SJSA1 (cell line): ENCODE measurements around the gene NEK8. TPM values are rescaled to one million over a fixed set of nuclear protein-coding genes. Genes with fewer than 3 reads are reported as not detected.
A peak's percentile ranks its signal among the peaks of the same experiment; 100 is the strongest.

Experiments used
- DNase-seq, 2 experiments: peaks; one replicate each; pipeline ENCODE4 v3.0.0-alpha.2; 2015 to 2020; ENCODE audit warnings: low spot score in 2 of 2, low read depth in 1 of 2
- H3K27ac ChIP-seq: fragments of 250-450 bp; sonication (Bioruptor Pico); 2 replicates; pipeline ENCODE4 v1.5.1; 2020; ENCODE audit warnings: mild to moderate bottlenecking, moderate library complexity
- H3K27me3 ChIP-seq: fragments of 250-450 bp; sonication (Bioruptor Pico); replicated peaks from 2 replicates; pipeline ENCODE4 v1.5.1; 2020; ENCODE audit warnings: mild to moderate bottlenecking, moderate library complexity
- H3K36me3 ChIP-seq: fragments of 250-450 bp; sonication (Bioruptor Pico); 2 replicates; pipeline ENCODE4 v1.5.1; 2020; ENCODE audit warnings: mild to moderate bottlenecking
- H3K4me1 ChIP-seq: fragments of 250-450 bp; sonication (Bioruptor Pico); replicated peaks from 2 replicates; pipeline ENCODE4 v1.6.1; 2021; ENCODE audit warnings: mild to moderate bottlenecking
- H3K4me3 ChIP-seq: fragments of 250-450 bp; sonication (Bioruptor Pico); 2 replicates; pipeline ENCODE4 v1.5.1; 2020; ENCODE audit warnings: mild to moderate bottlenecking
- H3K9me3 ChIP-seq: fragments of 250-450 bp; sonication (Bioruptor Pico); replicated peaks from 2 replicates; pipeline ENCODE4 v1.5.1; 2020; ENCODE audit warnings: mild to moderate bottlenecking
- total RNA-seq: library from RNA; depleted of rRNA; stranded (reverse); fragments of >200 nt; shearing (Covaris generic); gene quantifications from 2 replicates; pipeline ENCODE4 v1.2.3, GENCODE V29; 2014

Gene NEK8
- total RNA-seq, 1 experiment from 2014 or later, result 1.1 TPM

DNA sequence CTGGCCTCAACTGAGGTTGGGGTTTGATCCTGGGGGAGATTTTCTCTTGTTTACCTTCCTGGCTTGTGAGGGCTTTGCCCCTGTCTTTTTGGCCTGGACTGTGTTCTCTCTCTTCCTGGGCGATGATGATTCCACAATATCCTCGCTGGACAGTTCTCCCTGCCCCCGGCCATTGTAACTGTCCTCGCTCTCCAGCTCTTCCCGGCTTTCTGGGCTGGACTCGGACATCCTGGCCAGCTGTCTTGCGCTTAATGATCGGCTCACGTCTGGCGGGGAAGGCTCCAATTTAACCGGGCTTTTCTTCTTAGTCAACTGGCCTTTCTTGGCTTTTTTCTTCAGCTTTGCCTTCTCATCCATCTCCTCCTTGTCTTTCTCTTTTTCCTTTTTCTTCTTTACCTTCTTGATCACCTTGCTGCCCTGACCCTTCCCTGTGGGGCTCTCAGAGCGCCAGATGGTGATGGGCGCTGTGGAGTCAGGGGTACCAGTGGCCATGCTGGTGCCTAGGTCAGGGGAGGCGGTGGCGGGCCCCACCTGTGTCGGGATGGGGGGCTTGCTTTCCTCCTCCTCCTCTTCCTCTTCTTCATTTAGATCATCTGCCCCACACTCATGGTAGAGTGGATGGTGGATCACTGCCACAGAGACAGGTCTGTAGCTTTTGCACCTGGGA, 24.9 kb upstream of the NEK8 start:
- H3K27ac ChIP-seq, result no peak overlapping the region
- H3K9me3 ChIP-seq, result no peaks in the 10 kb centered on the region
- H3K4me3 ChIP-seq, result no peak overlapping the region
- no peaks in the 10 kb centered on the region for H3K27me3 ChIP-seq
- no peak for DNase-seq
- no peaks in the 10 kb centered on the region for H3K4me1 ChIP-seq
- H3K36me3 ChIP-seq, result peaks cover 82% of the 10 kb centered on the region

DNA sequence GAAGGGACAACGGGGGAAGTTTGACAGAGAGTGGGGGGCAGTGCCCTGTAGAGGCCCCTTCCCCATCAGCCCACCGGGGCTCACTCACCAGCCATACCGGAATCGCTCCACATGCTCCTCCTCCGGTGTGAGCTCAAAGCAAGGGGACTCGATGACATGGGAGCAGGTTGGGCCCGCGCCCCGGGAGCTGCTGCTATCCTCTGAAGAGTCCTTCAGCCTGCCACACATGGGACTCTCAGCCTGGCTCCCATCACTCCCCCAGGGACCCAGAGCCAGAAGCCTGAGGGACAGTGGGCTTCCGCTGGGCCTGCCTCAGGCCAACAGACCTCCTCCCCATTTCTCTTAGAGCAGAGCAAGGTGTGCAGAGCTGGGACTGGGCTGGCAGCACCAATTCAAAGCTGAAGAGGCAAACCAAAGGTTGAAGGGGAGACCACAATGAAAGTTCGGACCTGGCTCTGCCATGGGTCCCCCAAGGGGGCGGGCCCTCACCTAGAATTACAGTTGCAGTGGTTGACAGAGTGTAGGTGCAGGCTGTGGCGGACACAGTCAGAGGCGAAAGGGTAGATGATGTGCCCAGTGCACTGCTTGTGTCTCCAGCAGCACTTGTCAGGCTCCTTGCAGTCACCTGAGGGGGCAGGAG, 24.2 kb upstream of the NEK8 start:
- Histone ChIP-seq H3K9me3 (no peaks in the 10 kb centered on the region), H3K27ac (no peak overlapping the region), H3K27me3 (no peaks in the 10 kb centered on the region), H3K36me3 (peaks cover 81% of the 10 kb centered on the region), H3K4me3 (no peak overlapping the region), H3K4me1 (no peaks in the 10 kb centered on the region)
- DNase-seq, result no peak

DNA sequence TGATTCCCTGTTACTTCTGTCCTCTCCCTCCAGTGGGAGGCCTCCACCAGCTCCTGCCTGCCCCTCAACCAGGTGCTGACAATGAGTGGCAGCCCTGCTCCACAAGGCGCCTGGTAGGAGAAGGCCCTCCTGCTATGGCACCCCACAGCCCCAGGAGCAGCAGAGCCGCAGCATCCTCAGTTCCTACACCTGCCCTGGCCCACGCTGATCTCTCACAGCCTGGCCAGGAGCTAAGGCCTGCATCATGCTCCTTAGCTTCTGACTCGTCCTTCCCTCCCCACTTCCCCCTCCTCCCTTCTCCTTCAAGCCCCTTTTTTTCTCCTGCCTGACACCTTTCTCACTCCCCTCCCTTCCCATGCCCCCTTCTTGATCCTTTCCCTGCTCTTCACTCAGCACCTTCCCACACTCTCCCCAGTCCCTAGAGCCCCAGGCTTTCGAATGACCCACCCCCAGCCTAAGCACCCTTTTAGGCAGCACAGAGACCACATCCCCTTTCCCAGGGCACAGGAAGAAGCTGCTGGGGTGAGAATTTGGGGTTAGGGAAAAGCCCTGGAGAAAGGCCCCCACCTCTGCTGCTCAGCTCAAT, 23.4 kb upstream of the NEK8 start:
- H3K4me3 ChIP-seq, result no peak overlapping the region
- no peak for DNase-seq
- peaks cover 80% of the 10 kb centered on the region for H3K36me3 ChIP-seq
- H3K27me3 ChIP-seq, result no peaks in the 10 kb centered on the region
- no peaks in the 10 kb centered on the region for H3K4me1 ChIP-seq
- H3K9me3 ChIP-seq, result no peaks in the 10 kb centered on the region
- H3K27ac ChIP-seq, result no peak overlapping the region

DNA sequence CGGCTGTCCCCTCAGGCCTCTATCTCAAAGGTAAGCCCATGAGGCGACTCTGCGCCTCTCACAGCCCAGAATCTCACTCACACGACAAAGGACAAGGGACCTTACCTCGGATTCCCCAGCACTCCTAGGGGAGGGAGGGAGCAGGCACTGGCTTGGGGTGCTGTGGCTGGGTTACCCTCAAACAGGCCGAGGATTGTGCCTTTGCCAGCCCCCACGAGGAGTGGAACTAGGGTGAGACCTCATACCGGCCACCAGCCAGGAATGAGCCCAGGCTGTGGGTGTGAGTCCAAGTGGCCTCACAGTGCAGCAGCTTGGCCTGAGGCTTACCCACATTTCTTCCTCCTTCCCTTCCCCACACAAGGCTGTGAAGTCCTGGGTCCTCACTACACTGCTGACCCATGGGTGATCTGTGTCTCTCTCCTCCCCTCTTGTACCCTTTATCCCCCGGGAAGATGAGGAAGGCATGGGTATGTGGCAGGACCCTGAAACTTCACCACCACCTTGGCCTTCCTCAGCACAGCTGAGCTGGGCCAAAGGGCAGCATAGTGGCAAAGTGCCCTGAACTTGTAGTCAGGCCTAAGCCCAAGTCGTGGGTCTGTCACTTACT, 22.8 kb upstream of the NEK8 start:
- DNase-seq, result no peak
- H3K27ac ChIP-seq, result no peak overlapping the region
- no peaks in the 10 kb centered on the region for H3K9me3 ChIP-seq
- no peak overlapping the region for H3K4me3 ChIP-seq
- H3K36me3 ChIP-seq, result peaks cover 74% of the 10 kb centered on the region
- H3K27me3 ChIP-seq, result no peaks in the 10 kb centered on the region
- H3K4me1 ChIP-seq, result no peaks in the 10 kb centered on the region

- peaks cover 7% of the 10 kb centered on the region for H3K4me1 ChIP-seq
- no peak overlapping the region for H3K4me3 ChIP-seq
- H3K36me3 ChIP-seq, result peaks cover 67% of the 10 kb centered on the region
- no peaks in the 10 kb centered on the region for H3K9me3 ChIP-seq
- DNase-seq, result no peak
- H3K27ac ChIP-seq, result no peak overlapping the region
- no peaks in the 10 kb centered on the region for H3K27me3 ChIP-seq
These were observed 21.9 kb upstream of the NEK8 start for GRCh38 chr17:28706471-28707338.

GRCh38 chr17:28707339-28707720, 21.3 kb upstream of the NEK8 start:
- Histone ChIP-seq H3K27ac (no peak overlapping the region), H3K4me3 (no peak overlapping the region), H3K4me1 (peaks cover 8% of the 10 kb centered on the region)

DNA sequence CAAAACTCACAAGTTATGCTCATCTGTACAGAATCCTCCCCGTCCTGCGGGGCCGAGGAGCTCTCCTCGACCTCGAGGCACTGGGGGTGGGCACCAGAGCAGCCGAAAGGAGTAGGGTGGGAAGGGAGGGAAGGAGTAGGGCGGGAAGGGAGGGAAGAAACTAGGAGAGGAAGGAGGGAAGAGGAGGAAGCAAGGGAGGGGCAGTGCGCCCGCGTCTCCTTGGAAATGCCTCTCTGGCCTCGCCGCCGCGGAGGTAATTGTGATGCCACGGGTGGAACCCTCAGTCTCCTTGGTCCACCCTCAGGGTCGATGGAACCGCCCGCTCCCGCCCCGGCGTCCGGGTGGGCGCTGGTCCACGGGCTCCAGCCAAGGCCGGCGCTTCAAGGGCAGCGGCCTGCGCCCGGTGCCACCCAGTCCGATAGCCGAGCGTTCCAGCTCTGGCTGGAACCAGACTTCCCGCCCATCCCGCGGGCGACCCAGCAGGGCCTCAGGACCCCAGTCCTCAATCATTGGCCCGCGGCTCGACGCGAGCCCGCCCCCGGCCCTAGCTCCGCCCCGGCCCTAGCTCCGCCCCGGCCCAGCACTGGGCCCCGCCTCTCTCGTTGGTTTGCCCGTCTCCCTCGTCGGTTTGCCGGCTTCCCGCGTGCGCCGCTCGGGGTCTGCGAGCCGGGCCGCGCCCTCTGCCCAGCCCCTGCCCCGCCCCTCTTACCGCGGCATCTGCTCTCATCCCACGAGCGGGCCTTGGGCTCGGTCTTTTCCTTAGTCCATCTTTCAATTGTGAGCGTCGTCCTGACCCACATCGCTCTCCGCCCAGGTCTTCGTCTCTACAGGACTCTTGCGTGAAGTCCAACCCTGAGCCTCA, 17.5 kb upstream of the NEK8 start:
- Histone ChIP-seq H3K9me3 (no peaks in the 10 kb centered on the region), H3K27ac (peak overlapping the region; percentile 66), H3K36me3 (peaks cover 69% of the 10 kb centered on the region), H3K4me1 (peaks cover 29% of the 10 kb centered on the region), H3K4me3 (peak overlapping the region; percentile 42), H3K27me3 (no peaks in the 10 kb centered on the region)
- DNase-seq, result peak; percentile 80 to 90

More at GRCh38 chr17:28707339-28707720, 21.3 kb upstream of the NEK8 start:
- H3K36me3 ChIP-seq, result peaks cover 65% of the 10 kb centered on the region
- no peaks in the 10 kb centered on the region for H3K27me3 ChIP-seq
- no peaks in the 10 kb centered on the region for H3K9me3 ChIP-seq
- DNase-seq, result no peak

DNA sequence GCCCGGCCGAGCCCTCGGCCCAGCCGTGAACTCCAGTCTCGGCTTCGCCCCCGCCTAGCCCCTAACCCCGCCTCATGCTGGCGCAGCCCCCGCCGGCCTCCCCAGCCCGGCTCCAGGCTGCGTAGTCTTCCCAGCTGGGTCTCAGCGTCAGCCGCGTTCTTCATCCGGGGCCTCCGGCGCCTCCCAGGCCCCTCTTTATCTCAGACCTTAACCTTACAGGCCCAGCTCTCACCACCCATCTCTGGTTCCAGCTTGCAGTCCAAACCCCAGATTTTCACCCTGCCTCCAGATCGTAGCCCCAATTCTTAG, 16.9 kb upstream of the NEK8 start, which contains the start of gene PROCA1:
Gene PROCA1, minus strand, starts transcription at position 166 of the 309 bp plus-strand sequence. CDS start 228 bp downstream, outside the sequence.
- H3K4me1 ChIP-seq, result peaks cover 29% of the 10 kb centered on the region

GRCh38 chr17:28712032-28712704, 16.4 kb upstream of the NEK8 start:
- H3K4me3 ChIP-seq, result no peak overlapping the region
- H3K27ac ChIP-seq, result no peak overlapping the region
- no peak for DNase-seq
- H3K9me3 ChIP-seq, result no peaks in the 10 kb centered on the region
- peaks cover 76% of the 10 kb centered on the region for H3K36me3 ChIP-seq
- no peaks in the 10 kb centered on the region for H3K27me3 ChIP-seq
- H3K4me1 ChIP-seq, result peaks cover 29% of the 10 kb centered on the region

More for the DNA sequence above, 16.9 kb upstream of the NEK8 start, which contains the start of gene PROCA1:
- Histone ChIP-seq H3K36me3 (peaks cover 71% of the 10 kb centered on the region), H3K27ac (peak within 1 kb of the TSS; percentile 66), H3K4me3 (peak within 1 kb of the TSS; percentile 42), H3K27me3 (no peaks in the 10 kb centered on the region), H3K9me3 (no peaks in the 10 kb centered on the region)
- DNase-seq, result no peak

GRCh38 chr17:28712705-28713415, 15.7 kb upstream of the NEK8 start:
- Histone ChIP-seq H3K4me1 (peaks cover 29% of the 10 kb centered on the region), H3K9me3 (no peaks in the 10 kb centered on the region), H3K27me3 (no peaks in the 10 kb centered on the region), H3K27ac (no peak overlapping the region), H3K36me3 (peaks cover 77% of the 10 kb centered on the region), H3K4me3 (no peak overlapping the region)
- DNase-seq, result no peak

GRCh38 chr17:28714281-28714680, 14.3 kb upstream of the NEK8 start:
- Histone ChIP-seq H3K27me3 (no peaks in the 10 kb centered on the region), H3K27ac (no peak overlapping the region), H3K9me3 (no peaks in the 10 kb centered on the region), H3K36me3 (peaks cover 68% of the 10 kb centered on the region), H3K4me1 (peaks cover 38% of the 10 kb centered on the region), H3K4me3 (no peak overlapping the region)
- no peak for DNase-seq

DNA sequence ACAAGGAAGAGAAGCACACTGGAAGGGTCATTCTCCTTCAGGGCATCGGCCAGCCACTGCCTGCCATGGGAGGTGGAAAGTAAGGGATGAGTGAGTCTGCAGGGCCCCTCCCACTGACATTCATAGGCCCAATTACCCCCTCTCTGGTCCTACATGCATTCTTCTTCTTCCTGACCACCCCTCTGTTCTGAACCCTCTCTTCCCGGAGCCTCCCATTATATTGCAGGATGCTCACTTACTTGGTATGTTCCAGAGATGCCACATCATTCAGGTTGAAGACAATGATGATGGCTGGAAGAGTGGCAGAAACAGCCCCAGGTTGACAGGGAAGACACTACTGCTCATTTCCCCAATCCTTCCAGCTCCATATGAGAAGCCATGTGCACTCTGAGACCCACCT, 13.4 kb upstream of the NEK8 start:
- H3K36me3 ChIP-seq, result peaks cover 63% of the 10 kb centered on the region
- H3K4me3 ChIP-seq, result peak overlapping the region; percentile 77; the same call in 1 of the 2 replicates
- no peaks in the 10 kb centered on the region for H3K9me3 ChIP-seq
- H3K27ac ChIP-seq, result no peak overlapping the region
- no peak for DNase-seq
- H3K27me3 ChIP-seq, result no peaks in the 10 kb centered on the region
- H3K4me1 ChIP-seq, result peaks cover 39% of the 10 kb centered on the region
